ENCODE measurements around the gene ATP6V0A4.

DNA sequence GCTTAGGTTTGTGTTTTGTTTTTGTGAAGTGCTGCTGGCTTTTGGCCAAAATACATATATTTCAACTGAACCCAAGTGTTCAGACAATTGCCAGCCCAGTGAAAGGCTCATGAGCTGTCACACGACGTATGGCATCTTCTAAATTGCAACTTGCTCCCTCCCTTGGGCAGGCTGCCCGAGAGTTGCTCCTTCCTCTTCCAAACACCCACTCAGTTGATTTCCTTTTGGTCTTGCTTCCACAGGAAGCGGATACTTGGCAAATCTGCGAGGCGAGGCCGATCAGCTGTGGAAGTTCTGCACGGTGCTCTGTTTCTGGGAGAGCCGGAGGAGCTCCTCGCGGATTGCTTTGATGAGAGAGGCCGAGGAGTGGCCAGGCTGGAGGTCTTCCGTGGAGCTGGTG, 39.6 kb upstream of the ATP6V0A4 start:
- TF ChIP-seq, protein P1, sequence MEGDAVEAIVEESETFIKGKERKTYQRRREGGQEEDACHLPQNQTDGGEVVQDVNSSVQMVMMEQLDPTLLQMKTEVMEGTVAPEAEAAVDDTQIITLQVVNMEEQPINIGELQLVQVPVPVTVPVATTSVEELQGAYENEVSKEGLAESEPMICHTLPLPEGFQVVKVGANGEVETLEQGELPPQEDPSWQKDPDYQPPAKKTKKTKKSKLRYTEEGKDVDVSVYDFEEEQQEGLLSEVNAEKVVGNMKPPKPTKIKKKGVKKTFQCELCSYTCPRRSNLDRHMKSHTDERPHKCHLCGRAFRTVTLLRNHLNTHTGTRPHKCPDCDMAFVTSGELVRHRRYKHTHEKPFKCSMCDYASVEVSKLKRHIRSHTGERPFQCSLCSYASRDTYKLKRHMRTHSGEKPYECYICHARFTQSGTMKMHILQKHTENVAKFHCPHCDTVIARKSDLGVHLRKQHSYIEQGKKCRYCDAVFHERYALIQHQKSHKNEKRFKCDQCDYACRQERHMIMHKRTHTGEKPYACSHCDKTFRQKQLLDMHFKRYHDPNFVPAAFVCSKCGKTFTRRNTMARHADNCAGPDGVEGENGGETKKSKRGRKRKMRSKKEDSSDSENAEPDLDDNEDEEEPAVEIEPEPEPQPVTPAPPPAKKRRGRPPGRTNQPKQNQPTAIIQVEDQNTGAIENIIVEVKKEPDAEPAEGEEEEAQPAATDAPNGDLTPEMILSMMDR (IDR thresholded peaks at IDR 0.05) = no peak
- no peak for TF ChIP-seq POLR2A (IDR thresholded peaks at IDR 0.05)
